ENCODE results near the gene RXRG. TPM values are rescaled to one million over a fixed set of nuclear protein-coding genes. Genes with fewer than 3 reads are reported as not detected.

Gene RXRG
- polyA plus RNA-seq, 1 donor from 2014 or later, result 0.78 TPM

GRCh38 chr1:165485716-165486115 lies 40.8 kb upstream of the RXRG start:
- no peaks in the 10 kb centered on the region for H3K36me3 ChIP-seq (ENCODE audit: insufficient read depth, low read length)
- H4K20me1 ChIP-seq (ENCODE audit: insufficient read depth), result no peaks in the 10 kb centered on the region
- H3K27me3 ChIP-seq (ENCODE audit: insufficient read depth, low read depth, low read length), result no peaks in the 10 kb centered on the region
- no peak overlapping the region for H3K4me2 ChIP-seq (ENCODE audit: low read length)
- H3K4me3 ChIP-seq (ENCODE audit: low read length), result no peak overlapping the region
- no peaks in the 10 kb centered on the region for H3F3A ChIP-seq (ENCODE audit: insufficient read depth, low read length, poor library complexity, severe bottlenecking)
- TF ChIP-seq MXI1 (conservative IDR thresholded peaks at IDR 0.05; ENCODE audit: poor library complexity, severe bottlenecking) (no peak), RAD21 (conservative IDR thresholded peaks at IDR 0.05) (no peak), CTCF (IDR thresholded peaks at IDR 0.05; ENCODE audit: poor library complexity, severe bottlenecking) (no peak), TAF1 (IDR thresholded peaks at IDR 0.05; ENCODE audit: low read depth) (no peak), EZH2 (IDR thresholded peaks at IDR 0.05; ENCODE audit: borderline replicate concordance, insufficient read depth, low read length, poor library complexity, severe bottlenecking) (no peak), SMC3 (conservative IDR thresholded peaks at IDR 0.05; ENCODE audit: poor library complexity) (no peak)
- no peaks in the 10 kb centered on the region for H3K79me2 ChIP-seq (replicated peaks; ENCODE audit: insufficient read depth, low read length)
- H3K27ac ChIP-seq (ENCODE audit: low read length), result no peak overlapping the region
- H2AFZ ChIP-seq (ENCODE audit: low read depth, low read length), result no peak overlapping the region
- no peak overlapping the region for H3K9ac ChIP-seq (ENCODE audit: low read length)
- H3K9me2 ChIP-seq (ENCODE audit: insufficient read depth, low read length), result no peaks in the 10 kb centered on the region
- no peaks in the 10 kb centered on the region for H3K9me3 ChIP-seq (ENCODE audit: low read length)

- H3K27me3 ChIP-seq (ENCODE audit: insufficient read depth, low read depth, low read length), result no peaks in the 10 kb centered on the region
- H3K9me2 ChIP-seq (ENCODE audit: insufficient read depth, low read length), result no peaks in the 10 kb centered on the region
- H3K27ac ChIP-seq (ENCODE audit: low read length), result no peak overlapping the region
- H4K20me1 ChIP-seq (ENCODE audit: insufficient read depth), result no peaks in the 10 kb centered on the region
- H3K9ac ChIP-seq (ENCODE audit: low read length), result no peak overlapping the region
- no peaks in the 10 kb centered on the region for H3K79me2 ChIP-seq (replicated peaks; ENCODE audit: insufficient read depth, low read length)
- no peak overlapping the region for H3K4me3 ChIP-seq (ENCODE audit: low read length)
- H3K36me3 ChIP-seq (ENCODE audit: insufficient read depth, low read length), result no peaks in the 10 kb centered on the region
- H2AFZ ChIP-seq (ENCODE audit: low read depth, low read length), result no peak overlapping the region
- no peaks in the 10 kb centered on the region for H3F3A ChIP-seq (ENCODE audit: insufficient read depth, low read length, poor library complexity, severe bottlenecking)
- H3K9me3 ChIP-seq (ENCODE audit: low read length), result no peaks in the 10 kb centered on the region
- TF ChIP-seq EZH2 (IDR thresholded peaks at IDR 0.05; ENCODE audit: borderline replicate concordance, insufficient read depth, low read length, poor library complexity, severe bottlenecking), result no peak
- TF ChIP-seq RAD21 (conservative IDR thresholded peaks at IDR 0.05), result no peak
- no peak for TF ChIP-seq MXI1 (conservative IDR thresholded peaks at IDR 0.05; ENCODE audit: poor library complexity, severe bottlenecking)
- no peak for TF ChIP-seq CTCF (IDR thresholded peaks at IDR 0.05; ENCODE audit: poor library complexity, severe bottlenecking)
- TF ChIP-seq SMC3 (conservative IDR thresholded peaks at IDR 0.05; ENCODE audit: poor library complexity), result no peak
- no peak for TF ChIP-seq POLR2AphosphoS5 (IDR thresholded peaks at IDR 0.05)
- no peak for TF ChIP-seq EP300 (conservative IDR thresholded peaks at IDR 0.05; ENCODE audit: poor library complexity, severe bottlenecking)
- no peak for TF ChIP-seq TAF1 (IDR thresholded peaks at IDR 0.05; ENCODE audit: low read depth)
- no peak for TF ChIP-seq REST (IDR thresholded peaks at IDR 0.05; ENCODE audit: borderline replicate concordance)
- H3K4me2 ChIP-seq (ENCODE audit: low read length), result no peak overlapping the region
Observed at GRCh38 chr1:165484532-165484931, 39.6 kb upstream of the RXRG start.
